CD4-positive, alpha-beta T cell treated with Interferon alpha-2 for 1 hour (primary cell): ENCODE data around the gene FXR1.

Experiments used
- DNase-seq, 2 donors: peaks; one replicate each; pipeline ENCODE4 v3.0.0-alpha.2; 2020 to 2022

The FXR1 gene

GRCh38 chr3:181009225-181009624, 96.8 kb downstream of the FXR1 start:
- no peak for DNase-seq

DNA sequence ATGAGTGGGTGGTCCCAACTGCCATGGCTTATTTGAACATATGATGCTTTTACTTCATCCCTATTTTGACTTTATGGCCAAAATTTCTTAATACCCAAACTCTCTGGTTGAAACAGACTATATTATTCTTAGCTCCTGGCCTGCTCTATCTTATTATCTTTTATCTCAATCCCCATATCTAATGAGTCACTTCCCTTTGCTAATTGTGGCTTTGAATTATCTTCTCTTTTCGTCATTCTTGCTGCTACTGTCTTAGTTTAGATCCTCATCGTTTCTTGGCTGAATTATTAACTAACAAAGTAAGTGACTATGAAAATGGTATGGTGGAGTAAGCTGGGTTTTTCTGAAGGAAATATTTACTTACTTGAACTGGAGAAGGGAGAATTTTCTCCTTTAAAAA, 105.2 kb downstream of the FXR1 start:
- DNase-seq, result no peak

GRCh38 chr3:181025204-181025603, 112.7 kb downstream of the FXR1 start:
- no peak for DNase-seq

- no peak for DNase-seq
These were observed 118.5 kb downstream of the FXR1 start for GRCh38 chr3:181030948-181031347.
